HG02763 (cell line): Measurements from ENCODE around the gene MAF.

ENCODE experiments used
- ATAC-seq: cut with Tn5 transposase; IDR thresholded peaks from one replicate; pipeline ENCODE4 v1.9.1; 2021; ENCODE audit warnings: mild to moderate bottlenecking, moderate library complexity; ENCODE audit not compliant: unreplicated experiment

MAF gene

GRCh38 chr16:79592186-79592585, 8.4 kb downstream of the MAF start:
- ATAC-seq, result no peak

DNA sequence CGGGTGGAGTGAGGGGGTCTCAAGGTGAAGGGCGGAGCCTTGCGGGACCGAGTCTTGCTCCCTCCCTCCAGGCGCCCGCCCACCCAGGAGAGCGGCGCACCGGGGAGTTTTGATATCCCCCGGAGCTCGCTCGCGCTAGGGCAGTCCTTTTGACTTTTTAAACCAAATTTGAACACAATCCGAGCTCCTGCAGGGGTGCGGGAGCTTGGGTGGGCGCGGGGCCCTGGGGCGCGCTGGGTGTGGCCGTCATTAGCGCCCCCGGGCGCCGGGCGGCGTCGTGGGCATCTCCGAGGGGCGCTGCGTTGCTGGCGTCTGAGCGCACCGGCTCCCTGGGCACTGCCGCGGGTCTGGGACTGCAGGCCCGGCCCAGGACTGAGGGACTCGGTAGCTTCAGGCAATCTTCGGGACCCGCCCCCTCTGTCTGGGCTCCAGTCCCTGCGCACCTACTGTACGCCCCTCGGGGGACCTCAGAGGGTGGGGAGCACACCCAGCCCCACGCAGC, 10.9 kb downstream of the MAF start:
- ATAC-seq, result no peak

DNA sequence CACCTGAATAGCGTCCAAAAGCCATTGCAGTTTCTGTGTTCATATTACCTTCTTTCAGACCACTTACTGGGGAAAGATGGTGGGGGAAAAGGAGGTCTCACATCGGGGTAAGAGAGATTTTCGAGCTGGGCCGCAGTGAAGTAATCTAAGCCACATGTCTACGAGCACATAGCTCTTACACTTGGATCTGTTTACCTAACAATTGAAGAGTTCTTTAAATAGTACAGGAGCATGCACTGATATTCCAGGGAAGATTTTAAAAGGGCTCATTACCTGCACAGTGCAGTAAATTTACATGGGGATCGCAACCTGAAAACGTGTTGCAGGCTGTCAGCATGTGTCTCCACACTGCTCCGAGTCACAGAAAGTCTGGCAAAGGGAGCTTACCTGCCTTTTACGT, 12.6 kb downstream of the MAF start:
- no peak for ATAC-seq

- no peak for ATAC-seq
Measured at GRCh38 chr16:79587296-79587695, 13.2 kb downstream of the MAF start.

DNA sequence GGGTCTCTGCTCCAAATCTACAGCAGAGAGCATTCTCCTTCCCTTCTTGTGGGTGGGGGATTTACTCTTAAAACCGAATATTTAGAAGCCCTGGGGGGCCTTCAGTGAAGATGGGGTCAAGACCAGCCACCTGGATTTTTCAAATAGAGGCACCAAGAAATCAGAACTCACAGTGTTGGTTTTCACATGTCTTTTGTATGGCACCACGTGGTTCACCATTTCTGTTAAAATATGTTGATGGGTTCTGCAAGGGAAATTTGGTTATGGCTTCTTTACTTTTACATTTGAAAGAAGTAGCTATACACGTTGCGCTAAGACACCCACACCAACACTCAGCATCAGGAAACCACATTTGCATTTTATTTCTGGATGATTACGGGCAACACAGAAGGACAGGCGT, 17.7 kb downstream of the MAF start:
- no peak for ATAC-seq

DNA sequence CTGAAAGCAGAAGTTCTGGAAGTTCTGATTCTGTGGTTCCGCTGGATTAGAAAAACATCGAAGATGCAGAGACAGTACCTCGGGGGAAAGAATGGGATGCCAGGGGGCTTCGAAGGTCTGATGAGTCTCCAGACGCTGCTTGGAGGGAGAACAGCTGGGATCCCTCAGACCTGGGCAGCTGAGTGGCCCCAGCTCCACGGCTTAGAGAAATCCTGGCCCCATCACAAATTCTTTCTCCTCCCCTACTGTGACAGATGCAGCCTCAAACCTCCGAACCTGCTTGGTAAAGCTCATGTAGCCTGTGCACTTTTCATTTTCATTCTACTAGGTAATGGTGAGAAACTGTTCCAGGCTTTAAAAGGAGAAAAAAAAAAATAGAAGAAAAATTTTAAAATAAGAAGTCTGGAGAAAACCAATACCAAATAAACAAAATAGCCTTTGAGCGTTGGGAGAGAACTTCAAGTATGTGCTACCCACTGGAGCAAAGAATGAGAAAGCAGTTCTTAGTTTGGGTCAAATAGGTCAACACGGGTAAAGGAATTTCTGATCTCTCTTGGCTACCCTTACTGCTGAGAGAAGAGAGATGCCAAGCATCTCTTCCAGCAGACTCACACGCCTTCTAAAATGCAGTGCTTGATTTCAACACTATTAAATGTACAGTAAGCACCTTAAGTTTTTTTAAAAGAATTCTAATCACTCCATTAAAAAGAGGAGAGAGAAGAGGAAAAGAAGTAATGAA, 19.9 kb downstream of the MAF start:
- ATAC-seq, result no peak

DNA sequence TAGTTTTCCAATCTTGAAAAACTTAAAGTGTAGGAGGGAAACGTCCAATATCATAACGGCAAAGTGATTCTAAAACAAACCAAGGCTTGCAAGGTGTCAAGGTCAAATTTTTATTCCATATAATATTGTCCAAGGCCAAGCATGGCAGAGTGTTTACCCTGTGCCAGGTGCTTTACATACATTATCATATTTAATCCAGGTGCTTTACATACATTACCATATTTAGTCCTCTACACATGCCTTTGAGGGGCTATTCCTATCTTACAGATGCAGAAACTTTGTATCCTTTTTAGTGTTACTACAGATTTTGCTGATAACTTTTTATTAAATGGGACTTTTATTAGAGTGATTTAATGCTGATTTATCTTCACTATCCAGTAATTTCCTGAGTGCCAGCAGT, 23.9 kb downstream of the MAF start:
- no peak for ATAC-seq

DNA sequence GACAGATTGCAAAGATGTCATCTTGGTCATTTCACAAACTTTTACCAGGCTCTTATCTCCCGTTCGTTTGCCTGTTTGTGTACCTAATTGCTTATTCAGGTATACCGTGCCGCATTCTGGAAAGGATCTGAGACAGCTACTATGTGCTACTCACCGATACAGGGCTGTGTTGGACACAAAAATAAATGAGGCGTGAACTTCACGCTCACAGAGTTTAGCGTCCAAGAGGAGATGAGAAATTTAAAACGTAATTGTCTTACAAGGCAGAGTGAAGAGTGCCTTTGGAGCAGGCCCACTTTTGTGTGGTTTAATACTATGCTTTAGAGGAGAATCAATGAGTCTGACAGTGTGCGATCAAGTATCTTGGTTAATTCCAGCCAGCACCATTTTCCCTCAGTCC, 26.7 kb downstream of the MAF start:
- ATAC-seq, result no peak

DNA sequence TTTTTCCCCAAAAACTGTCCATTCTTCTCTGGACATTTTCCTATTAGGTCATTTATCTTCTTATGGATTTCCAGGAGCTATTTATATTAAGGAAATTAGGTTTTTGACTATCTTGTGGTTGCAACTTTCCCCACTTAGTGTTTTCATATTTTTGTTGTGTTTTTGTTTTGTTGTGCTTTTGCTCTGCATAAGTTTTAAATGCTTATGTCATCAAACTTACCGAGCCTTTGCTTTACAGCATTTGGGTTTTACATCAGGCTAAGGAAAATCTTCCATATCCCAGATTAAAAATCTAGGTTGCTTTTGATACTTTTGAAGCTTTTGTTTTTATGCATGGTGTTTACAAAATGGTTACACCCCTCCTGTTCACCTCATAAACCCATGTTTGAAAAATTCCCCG, 27.5 kb downstream of the MAF start:
- no peak for ATAC-seq

- no peak for ATAC-seq
Measured at GRCh38 chr16:79571903-79572535, 28.5 kb downstream of the MAF start.

- no peak for ATAC-seq
Measured at GRCh38 chr16:79571065-79571902, 29.3 kb downstream of the MAF start.

GRCh38 chr16:79564671-79565107, 35.8 kb downstream of the MAF start:
- ATAC-seq, result no peak

- no peak for ATAC-seq
Measured at GRCh38 chr16:79563921-79564320, 36.6 kb downstream of the MAF start.

DNA sequence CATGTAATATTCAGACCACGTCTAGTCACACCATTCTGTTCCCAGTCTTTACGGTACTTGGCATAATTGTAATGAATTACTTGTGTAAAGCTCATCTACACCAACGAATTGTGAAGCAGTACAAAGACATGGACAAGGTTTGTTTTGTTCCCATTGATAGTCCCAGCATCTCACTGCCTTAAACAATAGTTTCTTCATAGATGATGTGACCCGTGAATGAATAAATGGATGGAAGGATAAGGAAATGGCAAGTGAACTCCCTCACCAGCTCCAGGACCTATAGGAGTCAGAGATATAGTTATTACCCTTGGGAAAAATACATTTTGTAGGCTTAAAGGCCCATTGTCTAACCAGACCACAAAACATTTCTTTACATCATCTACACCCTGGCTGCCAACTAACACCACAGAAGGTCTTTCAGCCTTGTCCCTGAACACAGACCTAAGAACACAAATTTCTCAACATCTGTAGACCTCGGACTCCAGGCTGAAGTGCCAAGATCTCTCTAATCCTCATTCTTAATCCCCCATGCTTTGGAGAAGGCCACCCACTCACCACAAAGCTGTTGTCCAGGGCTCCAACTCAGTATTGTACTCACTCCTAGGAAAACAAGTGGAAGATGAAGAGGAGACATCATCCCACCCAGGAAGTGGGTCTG, 38.2 kb downstream of the MAF start:
- no peak for ATAC-seq

DNA sequence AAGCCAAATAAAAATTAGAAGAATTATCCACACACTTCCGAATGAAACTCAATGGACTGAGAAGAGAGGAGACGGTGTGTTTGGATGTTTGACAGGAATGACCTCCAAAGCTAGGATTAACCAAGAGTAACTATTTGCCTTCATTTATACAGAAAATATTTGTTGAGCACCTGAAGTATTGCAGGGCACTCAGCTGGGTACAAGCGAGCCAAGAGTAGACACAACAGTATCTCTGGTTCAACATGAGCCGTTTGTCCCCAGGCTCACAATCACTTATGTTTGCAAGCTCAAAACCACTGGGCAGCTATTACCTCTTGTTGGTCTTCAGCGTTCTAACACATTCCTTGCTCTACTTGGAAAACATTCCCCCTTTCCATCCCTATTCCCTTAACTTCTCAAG, 38.8 kb downstream of the MAF start:
- ATAC-seq, result no peak

DNA sequence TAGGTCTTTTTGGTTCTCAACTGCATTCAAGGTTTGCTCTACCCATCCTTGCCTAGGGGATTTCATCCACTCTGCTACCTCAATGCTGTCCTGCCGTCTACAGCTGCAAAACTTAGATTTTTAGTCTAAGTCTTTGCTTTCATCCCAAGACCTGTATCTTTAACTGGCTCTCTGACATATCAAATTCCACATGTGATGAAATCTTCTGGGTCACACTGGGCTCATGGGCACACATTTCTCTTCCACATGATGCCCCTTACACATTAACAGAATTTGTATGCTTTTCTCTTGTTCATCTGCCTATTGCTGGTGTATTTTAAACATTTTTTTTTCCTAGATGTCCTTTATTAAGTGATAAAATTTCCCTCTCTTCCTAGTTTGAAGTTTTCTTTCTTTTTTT, 39.6 kb downstream of the MAF start:
- no peak for ATAC-seq

- no peak for ATAC-seq
Measured at GRCh38 chr16:79560318-79560717, 40.2 kb downstream of the MAF start.

DNA sequence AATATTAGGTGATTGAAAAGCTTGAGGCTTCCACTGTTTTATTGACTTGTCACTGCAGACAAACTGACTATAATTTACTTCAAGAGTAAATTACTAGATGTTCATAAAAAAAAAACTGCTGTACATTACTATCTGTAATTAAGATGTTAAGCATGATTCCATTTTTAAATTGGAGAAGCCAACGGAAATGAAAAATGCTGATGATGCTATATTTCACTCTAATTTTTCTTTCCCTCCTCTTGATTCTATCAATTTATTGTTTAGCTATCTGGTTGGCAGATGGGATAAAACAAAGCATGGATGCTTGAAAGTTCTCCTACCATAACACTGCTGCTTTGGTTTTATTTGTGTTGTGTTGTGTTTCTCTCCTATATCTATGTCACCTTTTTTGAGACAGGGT, 41.0 kb downstream of the MAF start:
- no peak for ATAC-seq

DNA sequence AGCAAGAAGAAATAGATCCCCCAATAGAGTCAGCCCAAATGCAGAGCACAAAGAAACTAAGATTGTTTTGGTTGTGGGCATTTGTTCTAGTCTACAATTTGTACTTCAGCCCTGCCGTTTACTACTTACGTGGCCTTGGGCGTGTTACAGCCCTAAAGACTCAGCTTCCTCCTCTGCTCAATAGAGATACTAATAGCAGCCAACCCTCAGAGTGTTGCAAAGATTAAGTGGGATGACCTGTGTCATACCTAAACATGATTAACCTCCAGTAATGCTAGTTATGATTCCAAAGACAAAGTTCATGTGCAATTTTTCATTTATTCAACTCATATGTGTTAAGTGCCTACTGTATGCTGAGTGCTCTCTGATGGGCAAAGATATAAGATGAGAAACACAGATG, 43.1 kb downstream of the MAF start:
- ATAC-seq, result no peak

- ATAC-seq, result no peak
Measured at GRCh38 chr16:79554912-79555311, 45.6 kb downstream of the MAF start.

DNA sequence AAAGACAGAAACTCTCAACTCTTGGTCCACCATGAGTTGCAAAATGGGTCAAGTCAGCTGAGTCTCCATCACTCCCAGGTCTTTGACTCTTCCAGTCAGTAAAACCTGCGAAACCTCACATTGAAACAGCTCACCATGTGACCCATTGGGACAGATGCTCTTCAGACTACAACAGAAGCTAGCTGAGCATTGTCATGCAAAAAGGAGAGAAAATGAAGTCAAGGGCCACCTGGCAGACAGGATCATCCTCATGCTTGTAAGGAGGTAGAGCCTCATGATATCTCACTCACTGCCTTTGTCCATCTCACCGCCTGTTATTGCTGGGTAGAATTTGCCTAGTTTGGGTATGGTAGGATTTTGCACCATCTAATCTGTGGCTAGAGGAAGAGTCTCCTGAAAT, 50.2 kb downstream of the MAF start:
- no peak for ATAC-seq
